Muscle layer of colon (tissue), 2 donors: ENCODE measurements around the gene TAS2R38.

ENCODE experiments used
- H3K27ac ChIP-seq: one replicate; pipeline ENCODE4 v1.7.0; 2013; ENCODE audit warnings: low read depth, mild to moderate bottlenecking, low read length, moderate library complexity
- H3K27me3 ChIP-seq, 2 donors: one replicate each; pipeline ENCODE4 v1.7.0; 2013; ENCODE audit warnings: low read length in 2 of 2, mild to moderate bottlenecking in 2 of 2; ENCODE audit not compliant: insufficient read depth in 2 of 2, control insufficient read depth in 1 of 2
- H3K36me3 ChIP-seq: one replicate; pipeline ENCODE4 v1.7.0; 2013; ENCODE audit warnings: mild to moderate bottlenecking, low read length; ENCODE audit not compliant: insufficient read depth
- H3K4me1 ChIP-seq: one replicate; pipeline ENCODE4 v1.7.0; 2013; ENCODE audit warnings: mild to moderate bottlenecking, low read length; ENCODE audit not compliant: insufficient read depth
- H3K4me3 ChIP-seq, 2 donors: one replicate each; pipeline ENCODE4 v1.7.0; 2013; ENCODE audit warnings: low read length in 2 of 2, low read depth in 1 of 2, mild to moderate bottlenecking in 1 of 2, moderate library complexity in 1 of 2
- H3K9ac ChIP-seq: one replicate; pipeline ENCODE4 v1.7.0; 2013; ENCODE audit warnings: low read length
- H3K9me3 ChIP-seq: one replicate; pipeline ENCODE4 v1.7.0; 2013; ENCODE audit warnings: mild to moderate bottlenecking, low read length
- donor health status: abdominal sarcoma.
- donor health status: Adenocarcinoma of cecum.

TAS2R38 gene

GRCh38 chr7:141973673-141974072 is at the start of gene TAS2R38:
Gene TAS2R38, minus strand, starts transcription at chr7:141973773. Its CDS starts 84 bp downstream, at chr7:141973689.
- Histone ChIP-seq H3K9ac (no peak within 1 kb of the TSS), H3K27ac (no peak within 1 kb of the TSS), H3K36me3 (no peaks in the 10 kb centered on the region), H3K4me3 (no peak within 1 kb of the TSS), H3K4me1 (no peaks in the 10 kb centered on the region), H3K27me3 (no peaks in the 10 kb centered on the region), H3K9me3 (no peaks in the 10 kb centered on the region)

GRCh38 chr7:142018154-142018553 is 44.6 kb upstream of the TAS2R38 start:
- Histone ChIP-seq H3K9ac (no peak overlapping the region), H3K27me3 (no peaks in the 10 kb centered on the region), H3K4me3 (no peak overlapping the region), H3K27ac (no peak overlapping the region), H3K4me1 (no peaks in the 10 kb centered on the region), H3K36me3 (no peaks in the 10 kb centered on the region), H3K9me3 (no peaks in the 10 kb centered on the region)

- H3K36me3 ChIP-seq = no peaks in the 10 kb centered on the region
- H3K27ac ChIP-seq = no peak overlapping the region
- H3K9me3 ChIP-seq = no peaks in the 10 kb centered on the region
- H3K4me3 ChIP-seq = no peak overlapping the region
- no peaks in the 10 kb centered on the region for H3K4me1 ChIP-seq
- no peak overlapping the region for H3K9ac ChIP-seq
- no peaks in the 10 kb centered on the region for H3K27me3 ChIP-seq
These were observed 43.9 kb upstream of the TAS2R38 start for GRCh38 chr7:142017451-142017850.

GRCh38 chr7:142012825-142013511 is 39.4 kb upstream of the TAS2R38 start:
- no peaks in the 10 kb centered on the region for H3K27me3 ChIP-seq
- no peaks in the 10 kb centered on the region for H3K9me3 ChIP-seq
- H3K36me3 ChIP-seq = no peaks in the 10 kb centered on the region
- no peak overlapping the region for H3K4me3 ChIP-seq
- H3K27ac ChIP-seq = no peak overlapping the region
- H3K9ac ChIP-seq = no peak overlapping the region
- no peaks in the 10 kb centered on the region for H3K4me1 ChIP-seq

GRCh38 chr7:142010952-142011548 is 37.5 kb upstream of the TAS2R38 start:
- Histone ChIP-seq H3K4me3 (no peak overlapping the region), H3K9ac (no peak overlapping the region), H3K4me1 (no peaks in the 10 kb centered on the region), H3K9me3 (no peaks in the 10 kb centered on the region), H3K27me3 (no peaks in the 10 kb centered on the region), H3K27ac (no peak overlapping the region), H3K36me3 (no peaks in the 10 kb centered on the region)

- H3K27ac ChIP-seq = no peak overlapping the region
- H3K4me3 ChIP-seq = no peak overlapping the region
- no peaks in the 10 kb centered on the region for H3K27me3 ChIP-seq
- no peak overlapping the region for H3K9ac ChIP-seq
- no peaks in the 10 kb centered on the region for H3K9me3 ChIP-seq
- no peaks in the 10 kb centered on the region for H3K36me3 ChIP-seq
- H3K4me1 ChIP-seq = no peaks in the 10 kb centered on the region
These were observed 35.6 kb upstream of the TAS2R38 start for GRCh38 chr7:142009187-142009586.

GRCh38 chr7:142006577-142006976 is 33.0 kb upstream of the TAS2R38 start:
- Histone ChIP-seq H3K4me3 (no peak overlapping the region), H3K9ac (no peak overlapping the region), H3K36me3 (no peaks in the 10 kb centered on the region), H3K9me3 (no peaks in the 10 kb centered on the region), H3K27me3 (no peaks in the 10 kb centered on the region), H3K4me1 (no peaks in the 10 kb centered on the region), H3K27ac (no peak overlapping the region)

- Histone ChIP-seq H3K27me3 (no peaks in the 10 kb centered on the region), H3K4me3 (no peak overlapping the region), H3K9me3 (no peaks in the 10 kb centered on the region), H3K9ac (no peak overlapping the region), H3K4me1 (no peaks in the 10 kb centered on the region), H3K27ac (no peak overlapping the region), H3K36me3 (no peaks in the 10 kb centered on the region)
These were observed 28.6 kb upstream of the TAS2R38 start for GRCh38 chr7:142002179-142002578.

GRCh38 chr7:142001163-142001874 is 27.7 kb upstream of the TAS2R38 start:
- no peak overlapping the region for H3K4me3 ChIP-seq
- H3K36me3 ChIP-seq = no peaks in the 10 kb centered on the region
- no peaks in the 10 kb centered on the region for H3K9me3 ChIP-seq
- no peak overlapping the region for H3K27ac ChIP-seq
- H3K9ac ChIP-seq = no peak overlapping the region
- H3K4me1 ChIP-seq = no peaks in the 10 kb centered on the region
- no peaks in the 10 kb centered on the region for H3K27me3 ChIP-seq

GRCh38 chr7:142000244-142000643 is 26.7 kb upstream of the TAS2R38 start:
- H3K4me3 ChIP-seq = no peak overlapping the region
- H3K9ac ChIP-seq = no peak overlapping the region
- H3K4me1 ChIP-seq = no peaks in the 10 kb centered on the region
- H3K9me3 ChIP-seq = no peaks in the 10 kb centered on the region
- H3K27ac ChIP-seq = no peak overlapping the region
- H3K27me3 ChIP-seq = no peaks in the 10 kb centered on the region
- H3K36me3 ChIP-seq = no peaks in the 10 kb centered on the region

- Histone ChIP-seq H3K4me3 (no peak overlapping the region), H3K36me3 (no peaks in the 10 kb centered on the region), H3K27ac (no peak overlapping the region), H3K9ac (no peak overlapping the region), H3K9me3 (no peaks in the 10 kb centered on the region), H3K27me3 (no peaks in the 10 kb centered on the region), H3K4me1 (no peaks in the 10 kb centered on the region)
These were observed 25.6 kb upstream of the TAS2R38 start for GRCh38 chr7:141999058-141999623.
